NCI-H1092 treated with DMSO at 0.1 percent for 48 hours (cell line): ENCODE measurements around the gene YIPF2.
A peak's percentile ranks its signal among the peaks of the same experiment; 100 is the strongest.
"Not testable (repeated sequence)": the region's sequence is repeated elsewhere in the genome, so short reads cannot be mapped to it uniquely, and the experiment has no call there.

Experiments
- DNase-seq: peaks from one replicate; lab custom pipeline; 2025; lab: John Stamatoyannopoulos, UW

The YIPF2 gene

DNA sequence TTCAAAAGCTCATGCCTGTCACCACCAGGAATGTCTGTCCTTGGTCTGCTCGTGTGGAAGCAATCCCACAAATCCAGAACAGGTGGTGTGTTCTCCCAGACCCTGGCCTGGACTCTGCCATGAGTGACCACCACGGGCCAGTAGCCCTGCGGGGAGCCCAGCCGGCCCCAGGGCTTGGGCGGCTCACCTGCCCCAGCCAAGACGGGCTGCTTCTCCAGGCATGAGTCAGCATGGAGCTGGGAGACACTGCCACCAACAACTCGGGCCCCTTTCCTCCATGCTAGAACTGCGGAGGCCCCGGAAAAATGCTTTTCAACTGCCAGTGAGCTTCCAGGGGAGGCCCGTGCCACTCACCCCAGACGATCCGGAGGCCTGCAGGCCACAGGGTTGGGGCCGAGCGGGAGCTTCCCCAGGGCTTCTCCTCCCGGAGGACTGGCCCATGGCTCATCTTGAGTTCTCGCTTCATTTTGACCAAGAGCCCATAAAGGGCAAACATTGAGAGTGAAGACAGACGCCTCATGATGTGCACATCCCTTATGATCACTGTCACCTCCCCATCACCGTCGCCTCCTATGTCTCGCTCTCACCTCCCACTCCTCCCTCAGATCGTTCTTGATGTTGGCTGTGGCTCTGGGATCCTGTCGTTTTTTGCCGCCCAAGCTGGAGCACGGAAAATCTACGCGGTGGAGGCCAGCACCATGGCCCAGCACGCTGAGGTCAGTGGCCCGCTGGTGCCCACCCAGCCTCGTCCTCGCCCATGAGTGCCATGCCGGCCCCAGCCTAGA is 16.7 kb downstream of the YIPF2 start:
- no peak for DNase-seq

DNA sequence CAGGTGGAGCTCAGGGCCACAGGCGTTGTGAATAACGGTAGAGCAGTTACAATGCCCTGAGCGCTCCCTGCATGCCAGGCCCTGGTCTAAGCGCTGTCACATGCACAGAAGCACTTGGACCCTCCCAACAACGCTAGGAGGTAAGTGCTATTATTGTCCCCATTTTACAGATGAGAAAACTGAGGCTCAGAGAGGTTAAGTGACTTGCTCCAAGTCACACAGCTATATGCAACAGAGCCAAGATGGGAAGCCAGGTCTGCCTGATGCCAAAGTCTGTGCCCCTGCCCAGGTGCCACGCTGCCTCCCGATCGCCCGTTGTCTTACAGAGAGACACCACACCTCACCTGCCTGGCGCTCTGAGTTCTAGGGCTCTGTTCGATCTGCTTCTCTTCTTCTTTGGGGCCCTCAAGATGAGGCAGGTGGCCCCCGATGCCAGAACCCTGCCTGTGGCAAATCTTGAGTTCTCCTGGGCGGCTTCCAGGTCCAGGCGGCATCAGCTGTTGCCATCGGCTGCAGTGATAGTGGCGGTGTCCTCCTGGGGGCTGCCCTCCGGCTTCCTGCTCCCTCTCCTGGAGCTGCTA is 20.0 kb downstream of the YIPF2 start:
- DNase-seq: no peak

DNA sequence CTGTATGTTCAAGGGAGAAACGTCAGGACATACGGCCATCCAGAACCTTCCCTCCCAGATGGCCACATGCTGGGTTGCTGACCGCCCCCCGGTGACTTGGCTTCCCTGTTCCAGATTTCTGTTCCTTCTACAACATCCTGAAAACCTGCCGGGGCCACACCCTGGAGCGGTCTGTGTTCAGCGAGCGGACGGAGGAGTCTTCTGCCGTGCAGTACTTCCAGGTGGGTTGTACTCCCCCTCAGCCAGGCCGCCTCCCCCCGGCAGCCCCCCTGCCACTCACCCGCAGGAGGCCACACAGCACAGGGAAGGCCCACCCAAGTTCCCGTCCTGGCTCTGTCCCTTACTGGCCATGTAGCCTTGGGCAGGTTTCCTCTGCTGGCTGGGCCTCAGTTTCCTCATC is 20.5 kb downstream of the YIPF2 start:
- DNase-seq: no peak

DNA sequence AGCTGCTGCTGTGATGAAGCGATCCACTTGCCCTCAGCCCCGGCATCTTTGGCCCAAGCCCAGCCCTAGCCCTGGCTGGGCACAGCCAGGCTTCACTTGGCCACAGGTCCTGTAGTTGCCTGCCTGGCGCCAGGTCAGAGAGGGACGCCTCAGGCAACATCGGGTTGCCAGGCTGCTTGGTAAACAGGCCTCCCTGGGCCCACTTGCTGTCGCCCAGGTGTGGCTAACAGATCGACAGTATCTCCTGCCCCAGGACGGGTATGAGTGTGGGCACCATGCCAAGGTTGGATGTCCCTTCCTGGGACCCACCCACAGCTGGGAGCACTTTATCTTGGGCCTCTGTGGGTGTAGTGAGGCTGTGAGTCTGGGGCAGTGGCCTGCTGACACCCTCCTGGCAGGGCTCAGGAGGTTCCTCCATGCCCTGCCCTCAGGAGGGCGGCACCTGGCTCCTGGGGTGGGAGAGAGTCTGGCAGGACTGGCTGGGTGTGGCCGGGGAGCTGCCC is 29.2 kb downstream of the YIPF2 start:
- DNase-seq: peak; percentile 23

DNA sequence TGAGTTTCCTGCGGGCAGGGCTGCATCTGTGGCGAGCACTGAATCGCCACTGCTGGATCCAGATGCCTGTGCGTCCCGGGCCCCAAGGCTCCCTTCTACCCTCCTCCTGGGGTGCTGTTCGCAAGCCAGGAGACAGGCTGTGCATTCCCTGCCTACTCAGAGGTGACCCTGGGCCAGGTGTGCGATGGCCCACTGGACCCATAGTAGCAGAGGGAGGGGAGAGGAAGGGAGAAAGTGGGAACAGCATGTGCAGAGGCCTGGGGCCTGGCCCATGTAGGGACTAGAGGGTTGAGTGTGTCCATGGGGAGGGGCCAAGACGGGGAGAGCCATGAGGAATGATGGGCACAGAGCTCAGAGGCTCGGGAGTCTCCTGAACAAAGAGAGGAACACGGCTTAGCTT is 29.8 kb downstream of the YIPF2 start:
- DNase-seq: no peak

DNA sequence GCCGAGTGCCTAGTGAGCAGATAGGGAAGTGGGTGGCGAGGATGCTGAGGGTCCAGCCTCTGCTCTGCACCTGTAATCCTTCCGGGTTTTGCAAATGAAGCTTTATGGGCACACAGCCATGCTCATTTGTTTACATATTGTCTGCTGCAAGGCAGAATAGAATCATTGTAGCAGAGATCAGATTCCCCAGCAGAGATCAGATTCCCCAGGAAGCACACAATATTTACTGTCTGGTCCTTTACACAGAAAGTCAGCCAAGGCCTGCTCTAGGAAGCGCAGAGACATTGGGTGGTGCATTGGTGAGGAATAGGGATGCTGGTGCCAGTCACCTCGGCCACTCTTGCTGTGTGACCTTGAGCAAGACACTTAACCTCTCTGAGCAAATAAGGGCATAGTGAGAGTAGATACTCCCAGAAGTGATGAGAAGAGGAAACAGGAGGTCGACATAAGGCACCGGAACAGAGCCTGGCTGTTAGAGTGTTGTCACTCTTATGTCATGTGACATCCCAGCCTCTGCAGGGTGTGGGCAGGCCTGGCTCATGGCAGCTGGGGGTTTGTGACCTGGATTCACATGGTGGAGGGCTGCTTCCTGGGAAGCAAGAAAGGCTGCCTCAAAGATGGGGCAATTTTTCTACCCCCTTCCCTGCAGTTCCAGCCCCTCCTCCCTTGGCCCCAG is 31.4 kb downstream of the YIPF2 start:
- DNase-seq: peak; percentile 58

DNA sequence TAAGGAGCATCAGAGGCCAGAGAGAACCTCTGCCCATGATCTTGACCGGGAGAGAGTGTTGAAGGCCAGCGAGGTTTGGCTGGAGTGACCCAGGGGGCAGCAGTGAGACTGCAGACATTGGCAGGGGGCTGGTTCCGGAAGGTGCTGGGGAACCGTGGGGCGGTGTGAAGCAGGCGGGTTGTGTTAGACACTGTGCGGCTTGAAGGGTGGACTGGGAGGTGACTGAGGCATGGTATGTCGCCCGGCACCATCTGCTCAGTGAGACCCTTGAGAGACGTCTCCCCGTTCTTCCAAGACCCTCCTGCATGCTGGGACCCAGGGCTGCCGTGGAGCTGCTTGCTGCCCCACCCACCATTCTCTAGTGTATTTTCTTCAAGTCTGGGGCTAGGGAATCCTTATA is 32.5 kb downstream of the YIPF2 start:
- DNase-seq: no peak

DNA sequence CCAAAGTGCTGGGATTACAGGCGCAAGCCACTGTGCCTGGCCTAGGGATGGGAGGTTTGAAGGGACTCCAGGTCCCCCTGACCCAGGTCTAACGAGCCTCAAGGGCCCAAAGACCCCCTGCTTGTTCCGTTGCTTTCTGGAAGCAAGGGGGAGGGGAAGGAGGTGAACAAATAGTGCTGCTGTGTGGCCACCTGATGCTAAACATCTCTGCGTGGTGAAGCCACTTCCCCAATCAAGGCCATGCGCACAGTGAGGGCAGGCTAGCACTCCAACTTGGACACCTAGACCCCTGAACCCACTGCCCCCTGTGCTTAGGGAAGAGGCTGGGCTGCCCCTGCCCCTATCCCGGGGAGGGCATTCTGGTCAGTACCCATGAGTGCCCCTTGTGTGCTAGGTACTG is 33.1 kb downstream of the YIPF2 start:
- DNase-seq: no peak

DNA sequence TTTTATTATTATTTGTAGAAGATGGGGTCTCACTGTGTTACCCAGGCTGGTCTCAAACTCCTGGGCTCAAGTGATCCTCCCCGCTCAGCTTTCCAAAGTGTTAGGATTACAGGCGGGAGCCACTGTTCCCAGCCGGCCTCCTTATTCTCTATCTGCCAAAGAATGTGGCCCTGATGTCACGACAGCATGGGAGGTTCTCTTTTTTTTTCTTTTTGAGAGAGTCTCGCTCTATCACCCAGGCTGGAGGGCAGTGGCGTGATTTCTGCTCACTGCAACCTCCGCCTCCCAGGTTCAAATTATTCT is 33.6 kb downstream of the YIPF2 start:
- no peak for DNase-seq

DNA sequence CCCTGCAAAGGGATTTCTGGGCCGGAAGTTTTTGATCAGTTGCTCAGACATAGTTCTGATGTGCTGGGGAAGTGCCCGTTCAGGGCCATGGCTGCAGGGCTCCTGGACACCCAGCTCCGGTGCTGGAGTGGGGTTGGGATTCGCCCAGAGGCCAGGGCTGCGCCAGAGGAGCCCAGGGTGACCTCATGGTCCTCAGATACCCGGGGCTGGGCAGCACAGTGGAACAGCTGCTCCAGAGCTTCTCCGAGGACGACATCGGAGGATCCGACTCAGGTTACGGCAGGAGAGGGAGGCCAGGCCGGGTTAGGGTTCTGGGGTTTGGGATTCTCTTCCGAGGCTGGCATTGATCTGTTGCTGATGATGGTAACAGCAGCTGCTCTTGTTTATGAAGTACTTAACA is 36.2 kb downstream of the YIPF2 start:
- no peak for DNase-seq

DNA sequence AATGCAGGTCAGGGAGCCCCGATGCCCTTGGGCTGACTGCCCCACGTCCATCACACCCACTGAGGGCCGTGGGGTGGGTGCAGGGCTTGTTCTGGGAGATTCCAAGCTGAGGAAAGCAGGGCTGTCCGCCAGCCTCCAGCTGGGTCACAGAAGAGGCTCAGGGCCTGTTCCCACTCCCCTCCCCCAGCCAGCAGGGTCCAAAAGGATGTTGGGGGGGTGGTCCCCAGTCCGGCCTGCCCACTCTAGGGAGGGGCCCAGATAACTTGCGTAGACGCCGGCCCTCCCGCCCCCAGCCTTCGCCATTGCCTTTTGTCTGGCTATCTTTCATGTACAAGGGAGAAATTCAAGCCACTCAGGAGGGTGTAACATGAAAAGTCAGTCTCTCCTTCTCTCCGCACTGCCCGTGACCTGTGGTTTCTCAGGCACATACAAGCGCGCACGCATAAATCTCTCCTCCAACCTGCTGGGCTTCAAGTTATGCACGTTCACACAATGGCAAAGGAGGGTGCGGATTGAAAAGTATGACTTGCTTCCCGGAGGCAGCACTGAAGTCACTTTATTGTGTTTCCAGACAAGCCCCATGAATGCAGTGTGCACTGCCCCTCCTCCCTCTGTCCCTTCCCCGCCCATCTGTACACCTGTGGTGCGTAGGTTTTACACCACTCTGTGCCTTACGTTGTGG is 36.9 kb downstream of the YIPF2 start:
- DNase-seq: no peak

DNA sequence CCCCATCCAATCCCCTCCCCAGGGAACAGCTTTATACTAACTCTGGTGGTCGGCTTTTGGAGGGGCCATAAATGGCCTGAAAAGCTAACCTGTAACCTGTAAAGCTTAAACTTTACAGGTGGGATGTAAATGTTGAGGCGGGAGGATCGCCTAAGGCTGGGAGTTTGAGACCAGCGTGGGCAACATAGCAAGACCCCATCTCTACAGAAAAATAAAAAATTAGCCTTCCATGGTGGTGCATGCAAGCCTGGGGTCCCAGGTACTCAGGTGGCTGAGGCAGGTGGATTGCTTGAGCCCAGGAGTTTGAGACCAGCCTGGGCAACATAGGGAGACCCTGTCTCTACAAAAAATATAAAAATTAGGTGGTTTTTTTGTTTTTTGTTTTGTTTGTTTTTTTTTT is 38.6 kb downstream of the YIPF2 start:
- DNase-seq: no peak

DNA sequence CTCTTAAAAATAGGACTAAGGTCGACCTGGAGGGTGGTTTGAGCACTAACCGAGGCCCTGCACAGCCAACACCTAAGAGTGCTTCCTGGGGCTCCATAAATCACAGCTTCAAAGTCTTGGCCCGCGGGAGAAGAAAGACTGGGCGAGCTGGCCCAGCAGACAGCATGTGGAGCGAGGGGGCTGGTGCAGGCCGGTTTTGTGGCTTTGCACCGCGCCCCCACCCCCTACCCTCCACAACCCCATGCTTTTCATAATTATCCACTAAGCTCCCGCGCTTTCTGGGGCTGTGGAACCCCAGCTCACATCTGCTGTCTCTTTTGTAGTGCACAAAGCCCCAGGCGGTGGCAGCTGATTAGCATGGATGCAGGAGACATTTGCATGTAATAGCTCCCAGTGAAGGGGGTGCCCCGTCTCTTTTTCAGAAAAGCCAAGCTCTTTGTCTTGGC is 40.0 kb downstream of the YIPF2 start:
- no peak for DNase-seq

DNA sequence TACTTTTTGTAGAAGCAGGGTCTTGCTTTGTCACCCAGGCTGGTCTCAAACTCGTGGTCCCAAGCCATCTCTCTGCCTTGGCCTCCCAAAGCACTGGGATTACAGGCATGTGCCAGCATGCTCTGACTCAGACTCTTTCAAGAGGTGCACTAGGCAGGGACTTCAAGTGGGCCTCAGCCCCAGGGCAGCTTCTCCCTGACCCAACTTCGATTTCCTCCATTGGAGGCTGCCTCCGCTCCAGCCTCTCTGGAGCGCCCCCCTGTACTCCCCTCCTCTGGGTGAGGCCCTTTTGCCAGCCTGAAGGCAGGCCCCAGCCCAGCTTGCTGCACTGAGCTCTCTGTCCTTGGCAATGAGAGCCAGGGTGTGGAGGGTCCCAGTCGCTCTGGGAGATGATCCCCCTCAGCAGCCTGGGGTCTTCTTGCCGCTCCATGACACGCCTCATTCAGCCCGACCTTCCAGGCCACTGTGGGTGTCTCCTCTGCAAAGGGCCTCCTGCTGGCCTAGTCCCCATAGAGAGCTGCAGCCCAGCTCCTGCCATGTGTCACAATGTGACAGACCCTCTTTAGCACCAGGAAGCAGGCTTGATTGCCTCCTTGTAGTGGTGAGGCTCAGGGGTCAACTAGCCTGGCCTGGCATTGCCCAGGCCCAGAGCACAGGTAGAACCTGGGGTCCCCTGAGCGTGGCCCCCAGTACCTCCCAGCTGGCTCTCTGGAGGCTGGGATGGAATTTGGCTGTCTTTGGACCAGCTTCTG is 40.6 kb downstream of the YIPF2 start:
- DNase-seq: no peak

DNA sequence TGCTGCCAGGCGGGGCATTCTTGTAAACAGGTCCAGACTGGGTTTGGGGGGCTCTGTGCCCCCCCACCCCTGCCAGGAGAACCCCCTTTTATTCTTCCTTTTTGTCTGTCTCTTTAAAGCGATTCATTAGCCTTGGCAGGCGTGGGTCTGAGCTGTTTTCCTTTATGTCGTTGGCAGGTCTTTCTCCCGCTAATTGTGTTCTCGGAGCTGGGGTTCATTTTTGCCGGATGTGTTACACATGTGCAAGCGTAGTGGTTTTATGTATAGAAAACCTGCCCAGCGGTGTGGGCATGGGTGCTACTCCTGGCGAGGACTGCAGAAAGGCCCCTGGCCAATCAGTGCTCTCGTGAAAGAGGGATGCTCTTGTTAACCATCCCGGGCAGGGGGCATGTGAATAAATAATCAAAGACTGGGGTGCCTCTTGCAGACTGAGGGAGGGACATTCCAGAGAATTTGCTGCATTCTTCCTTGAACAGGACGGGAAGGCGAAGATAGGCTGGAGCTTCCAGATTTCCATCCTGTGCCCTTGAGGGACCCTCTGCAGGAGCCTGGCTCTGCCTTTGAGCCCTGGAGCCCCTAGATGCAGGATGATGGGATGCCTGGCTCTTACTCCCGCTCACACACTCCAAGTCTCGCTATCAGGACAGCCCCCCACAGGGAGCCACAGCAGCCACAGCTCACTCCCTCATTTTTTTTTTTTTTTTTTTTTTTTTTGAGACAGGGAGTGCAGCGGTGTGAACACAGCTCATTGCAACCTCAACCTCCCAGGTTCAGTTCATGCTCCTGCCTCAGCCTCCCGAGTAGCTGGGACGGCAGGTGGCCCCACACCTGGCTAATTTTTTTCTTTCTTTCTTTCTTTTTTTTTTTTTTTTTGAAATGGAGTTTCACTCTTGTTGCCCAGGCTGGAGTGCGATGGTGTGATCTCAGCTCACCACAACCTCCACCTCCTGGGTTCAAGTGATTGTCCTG is 43.0 kb downstream of the YIPF2 start:
- no peak for DNase-seq

DNA sequence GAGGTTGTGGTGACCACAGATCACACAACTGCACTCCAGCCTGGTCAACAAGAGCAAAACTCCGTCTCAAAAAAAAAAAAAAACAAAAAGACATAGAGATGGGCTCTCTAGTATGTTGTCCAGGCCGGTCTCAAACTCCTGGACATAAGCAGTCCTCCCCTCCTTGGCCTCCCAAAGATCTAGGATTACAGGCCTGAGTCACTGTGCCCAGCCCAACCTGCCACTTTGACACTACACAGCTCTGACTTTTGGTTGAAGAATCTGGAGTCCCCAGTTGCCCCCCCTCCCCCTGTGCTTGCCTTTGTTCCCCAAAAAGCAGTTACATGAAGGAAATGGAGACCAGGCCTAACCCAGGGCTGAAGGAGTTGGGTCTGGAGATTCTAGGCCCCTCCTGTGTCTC is 44.2 kb downstream of the YIPF2 start:
- DNase-seq: no peak

DNA sequence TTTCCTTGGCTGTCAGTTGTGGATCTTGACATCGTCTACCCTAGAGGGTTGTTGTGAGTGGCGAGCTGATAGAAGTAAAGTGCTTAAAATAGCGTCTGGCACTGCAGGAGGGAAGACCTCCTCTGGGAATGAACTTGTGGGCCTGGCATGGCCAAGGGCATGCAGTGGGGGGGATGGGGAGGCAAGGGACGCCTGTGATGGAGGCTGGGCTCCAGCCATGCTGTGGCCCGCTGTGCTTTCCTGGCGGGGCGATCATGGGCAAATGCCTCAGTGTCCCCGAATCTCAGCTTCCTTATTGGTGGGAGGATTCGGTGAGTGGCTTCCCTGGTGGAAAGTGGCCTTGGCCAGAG is 46.4 kb downstream of the YIPF2 start:
- no peak for DNase-seq

DNA sequence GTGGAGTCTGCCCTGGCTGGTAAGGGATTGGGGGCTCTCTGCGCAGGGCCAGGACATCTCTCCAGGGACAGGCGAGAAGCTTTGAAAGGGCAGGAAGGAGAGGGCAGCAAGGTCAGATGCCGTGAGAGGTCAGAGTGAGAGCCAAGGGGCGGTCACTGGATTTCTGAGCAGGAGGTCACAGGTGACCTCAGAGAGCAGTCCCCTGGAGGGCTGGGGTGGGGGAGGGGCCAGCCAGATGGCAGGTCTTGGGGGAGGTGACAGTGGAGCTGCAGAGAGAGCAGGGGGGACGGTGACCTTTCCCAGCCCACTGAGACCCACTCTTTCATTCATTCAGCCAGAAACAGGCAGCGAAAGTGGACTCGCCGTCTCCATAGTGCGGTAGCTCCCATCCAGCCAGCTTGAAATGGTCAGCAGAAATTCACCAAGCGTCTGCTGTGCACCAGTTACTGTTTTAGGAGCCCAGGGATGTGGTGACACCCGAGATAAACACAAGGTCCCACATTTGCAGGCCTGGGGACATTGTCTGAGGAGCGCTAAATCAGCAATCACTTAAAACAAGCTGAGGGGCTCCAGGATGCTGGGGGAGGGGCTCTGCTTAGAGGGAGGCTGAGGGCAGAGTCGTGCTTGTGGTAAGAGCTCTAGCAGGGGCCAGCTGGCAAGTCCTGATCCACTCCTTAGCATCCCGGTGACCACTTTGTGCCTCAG is 46.9 kb downstream of the YIPF2 start:
- DNase-seq: no peak

DNA sequence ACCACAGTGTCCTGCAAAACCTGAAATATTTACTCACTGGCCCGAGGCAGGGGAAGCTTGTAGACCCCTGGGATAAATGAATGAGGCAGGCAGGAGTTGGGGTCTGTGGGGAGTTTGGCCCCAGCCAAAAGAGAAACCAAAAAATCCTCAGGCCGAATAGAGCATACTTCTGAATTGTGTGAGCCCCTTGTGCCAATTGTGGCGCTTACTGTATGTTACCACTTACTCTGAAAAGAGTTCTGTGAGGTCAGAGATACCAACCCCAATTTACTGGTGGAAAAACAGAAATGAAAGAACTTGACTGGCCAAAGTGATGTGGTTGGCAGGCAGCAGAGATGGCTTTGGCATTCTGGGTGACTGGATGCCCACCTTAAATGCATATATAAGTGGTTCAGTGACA is 50.2 kb downstream of the YIPF2 start:
- no peak for DNase-seq

DNA sequence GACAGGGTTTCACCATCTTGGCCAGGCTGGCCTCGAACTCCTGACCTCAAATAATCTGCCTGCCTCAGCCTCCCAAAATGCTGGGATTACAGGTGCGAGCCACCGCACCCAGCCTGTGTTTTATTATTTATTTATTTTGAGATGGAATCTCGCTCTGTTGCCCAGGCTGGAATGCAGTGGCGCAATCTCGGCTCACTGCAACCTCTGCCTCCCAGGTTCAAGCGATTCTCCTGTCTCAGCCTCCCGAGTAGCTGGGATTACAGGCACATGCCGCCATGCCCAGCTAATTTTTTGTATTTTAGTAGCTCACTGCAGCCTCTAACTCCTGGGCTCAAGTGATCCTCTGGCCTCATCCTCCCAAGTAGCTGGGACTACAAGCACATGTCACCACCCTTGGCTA is 50.8 kb downstream of the YIPF2 start:
- not testable (repeated sequence) for DNase-seq
